Inflammatory macrophage treated with lipopolysaccharide for 4 hours (primary cell): ENCODE results near the gene MCM5.
A peak's percentile ranks its signal among the peaks of the same experiment; 100 is the strongest.

Experiments
- DNase-seq: peaks from one replicate; pipeline ENCODE4 v3.0.0-alpha.2; 2020

Gene MCM5

GRCh38 chr22:35399678-35400500 is at the start of gene MCM5:
MCM5 (plus strand) TSS chr22:35400140; CDS start chr22:35400439, 299 bp downstream.
- peak; percentile 99 for DNase-seq

- peak; percentile 85 for DNase-seq
Observed at GRCh38 chr22:35350539-35351503, 49.1 kb upstream of the MCM5 start.

GRCh38 chr22:35352214-35353111 is 47.5 kb upstream of the MCM5 start:
- DNase-seq, result peak; percentile 99

- peak; percentile 83 for DNase-seq
Observed at GRCh38 chr22:35353318-35353717, 46.6 kb upstream of the MCM5 start.

- DNase-seq, result no peak
Observed at GRCh38 chr22:35354068-35354467, 45.9 kb upstream of the MCM5 start.

GRCh38 chr22:35357883-35358621 is 41.9 kb upstream of the MCM5 start:
- no peak for DNase-seq

GRCh38 chr22:35359380-35360065 is 40.4 kb upstream of the MCM5 start:
- DNase-seq, result no peak

GRCh38 chr22:35361001-35361558 is 38.9 kb upstream of the MCM5 start:
- no peak for DNase-seq

- DNase-seq, result no peak
Observed at GRCh38 chr22:35363566-35364086, 36.3 kb upstream of the MCM5 start.

- peak; percentile 94 for DNase-seq
Observed at GRCh38 chr22:35364230-35364629, 35.7 kb upstream of the MCM5 start.

GRCh38 chr22:35367331-35367886 is 32.5 kb upstream of the MCM5 start:
- peak; percentile 81 for DNase-seq

- DNase-seq, result no peak
Observed at GRCh38 chr22:35368386-35368785, 31.6 kb upstream of the MCM5 start.

GRCh38 chr22:35369996-35370395 is 29.9 kb upstream of the MCM5 start:
- no peak for DNase-seq

GRCh38 chr22:35373781-35374180 is 26.2 kb upstream of the MCM5 start:
- no peak for DNase-seq

- DNase-seq, result peak; percentile 87
Observed at GRCh38 chr22:35375031-35375430, 24.9 kb upstream of the MCM5 start.

GRCh38 chr22:35375526-35375925 is 24.4 kb upstream of the MCM5 start:
- DNase-seq, result no peak

- DNase-seq, result peak; percentile 99
Observed at GRCh38 chr22:35376728-35377472, 23.0 kb upstream of the MCM5 start.

GRCh38 chr22:35377735-35378134 is 22.2 kb upstream of the MCM5 start:
- peak; percentile 69 for DNase-seq

GRCh38 chr22:35378621-35379020 is 21.3 kb upstream of the MCM5 start:
- no peak for DNase-seq
